Renal cortical epithelial cell (primary cell): ENCODE results near the gene C1S. TPM values are rescaled to one million over a fixed set of nuclear protein-coding genes. Genes with fewer than 3 reads are reported as not detected.

Experiments used
- DNase-seq: peaks from one replicate; pipeline ENCODE4 v3.0.0-alpha.2; 2011; ENCODE audit warnings: low read depth
- total RNA-seq: library from RNA; depleted of rRNA; stranded (reverse); fragments of >200 nt; gene quantifications from 2 replicates; pipeline ENCODE4 v1.2.3, GENCODE V29; 2014

C1S gene
- total RNA-seq, 1 donor from 2014 or later, result 72.6 TPM

DNA sequence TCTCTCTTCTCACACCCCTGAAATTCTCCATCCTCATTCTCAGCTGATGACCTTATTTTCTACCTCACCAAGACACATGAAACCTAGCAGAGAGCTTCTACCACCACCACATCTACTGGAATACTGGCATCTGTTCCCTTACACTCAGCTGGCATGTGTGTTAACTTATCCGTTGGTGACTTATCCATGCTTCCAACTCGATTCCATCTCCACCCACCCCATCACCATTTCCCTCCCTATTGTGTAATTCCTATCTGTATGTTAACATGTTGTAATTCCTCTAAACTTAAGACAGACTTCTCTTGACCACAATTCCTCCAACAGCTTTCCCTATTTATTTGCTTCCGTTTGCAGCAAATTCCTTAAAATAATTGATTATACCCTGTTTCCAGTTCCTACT, 15.4 kb downstream of the C1S start:
- DNase-seq, result no peak

DNA sequence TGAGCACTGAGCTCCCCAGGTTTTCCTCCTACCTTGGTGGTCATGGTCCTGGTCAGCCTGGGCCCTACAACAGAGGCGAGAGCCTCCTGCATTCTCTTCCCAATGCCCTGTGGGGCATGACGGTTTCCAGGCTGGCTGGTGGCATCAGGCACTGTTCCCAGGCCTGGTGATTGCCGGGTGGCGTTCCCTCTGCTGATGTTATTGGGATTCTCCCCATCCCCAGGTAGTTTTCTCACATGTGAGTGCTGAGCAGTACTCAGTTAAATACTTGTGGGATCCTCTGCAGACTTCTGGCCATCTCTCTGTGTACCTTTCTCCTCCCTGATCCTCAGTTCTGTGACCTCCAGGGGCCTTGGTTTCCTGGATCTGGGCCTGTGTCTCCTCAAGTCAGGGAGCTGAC, 16.0 kb downstream of the C1S start:
- no peak for DNase-seq

- no peak for DNase-seq
Observed at GRCh38 chr12:7078163-7078562, 17.6 kb downstream of the C1S start.

GRCh38 chr12:7079826-7080125, 19.3 kb downstream of the C1S start:
- DNase-seq, result peak; percentile 85

- DNase-seq, result no peak
Observed at GRCh38 chr12:7081037-7081436, 20.5 kb downstream of the C1S start.

- DNase-seq, result no peak
Observed at GRCh38 chr12:7083125-7083524, 22.6 kb downstream of the C1S start.

DNA sequence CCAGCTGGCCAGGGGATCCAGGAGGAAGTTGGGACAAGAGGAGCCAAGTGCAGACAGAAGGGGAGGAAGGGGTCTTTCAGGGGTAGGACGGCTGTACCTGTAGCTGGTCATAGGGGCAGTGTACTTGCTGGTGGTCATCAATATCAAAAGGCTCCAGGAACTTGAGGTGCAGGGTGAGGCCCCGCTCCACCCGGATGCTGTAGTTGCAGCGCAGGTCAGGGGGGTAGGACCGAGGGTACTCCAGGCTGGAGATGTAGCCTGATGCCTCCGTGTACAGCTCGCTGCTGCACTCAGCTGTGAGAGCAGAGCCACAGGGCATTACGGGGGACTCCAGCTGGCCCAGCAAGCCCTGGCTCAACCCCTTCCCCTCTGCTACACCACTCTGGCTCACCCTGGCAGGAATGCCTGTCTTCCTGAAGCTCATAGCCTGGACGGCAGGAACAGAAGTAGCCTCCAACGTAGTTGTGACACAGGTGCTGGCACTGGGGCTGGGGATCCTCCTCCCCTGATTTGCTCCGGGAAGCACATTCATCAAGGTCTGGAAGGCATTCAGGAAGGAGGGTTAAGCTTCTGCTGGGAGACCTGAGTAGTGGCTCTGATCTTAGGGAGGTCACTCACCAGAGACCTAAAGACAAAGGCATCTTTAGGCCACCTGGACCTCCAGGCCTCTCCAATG, 28.8 kb downstream of the C1S start:
- DNase-seq, result no peak

DNA sequence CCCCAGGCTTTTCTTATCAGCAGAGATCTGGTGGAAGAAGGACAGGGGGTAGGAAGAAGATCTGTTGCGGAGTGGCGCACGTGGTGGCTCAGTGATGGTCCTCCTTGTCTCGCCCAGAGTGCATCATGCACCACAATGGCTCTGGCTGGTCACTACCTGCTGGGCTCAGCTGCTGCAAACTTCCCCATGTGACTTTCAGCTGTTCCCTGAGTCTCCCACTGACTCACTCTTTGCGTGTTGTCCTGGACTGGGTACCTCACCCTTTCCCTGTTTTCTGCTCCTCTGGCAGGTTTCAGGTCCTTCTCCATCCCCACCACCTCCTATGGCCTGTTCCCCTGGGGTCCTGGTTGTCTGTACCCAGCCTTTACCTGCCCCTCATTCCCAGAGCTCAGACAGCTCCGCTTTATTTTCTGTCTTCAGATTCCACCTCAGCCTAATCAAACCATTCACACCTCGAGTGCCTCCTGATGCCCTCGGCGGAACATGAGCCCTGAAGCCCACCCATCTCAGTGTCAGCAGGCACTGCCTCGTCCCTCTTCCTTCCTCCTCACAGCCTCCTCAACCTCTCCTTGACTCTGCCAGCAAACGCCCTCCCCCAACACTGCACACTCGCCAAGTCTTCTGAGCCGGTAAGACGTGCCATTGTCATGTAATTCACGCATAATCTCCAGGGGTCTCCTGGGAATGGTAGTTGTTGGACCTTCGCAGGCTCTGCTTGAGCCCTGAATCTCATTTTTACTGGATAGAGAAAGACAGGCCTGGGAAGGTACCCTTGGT, 29.9 kb downstream of the C1S start:
- no peak for DNase-seq

DNA sequence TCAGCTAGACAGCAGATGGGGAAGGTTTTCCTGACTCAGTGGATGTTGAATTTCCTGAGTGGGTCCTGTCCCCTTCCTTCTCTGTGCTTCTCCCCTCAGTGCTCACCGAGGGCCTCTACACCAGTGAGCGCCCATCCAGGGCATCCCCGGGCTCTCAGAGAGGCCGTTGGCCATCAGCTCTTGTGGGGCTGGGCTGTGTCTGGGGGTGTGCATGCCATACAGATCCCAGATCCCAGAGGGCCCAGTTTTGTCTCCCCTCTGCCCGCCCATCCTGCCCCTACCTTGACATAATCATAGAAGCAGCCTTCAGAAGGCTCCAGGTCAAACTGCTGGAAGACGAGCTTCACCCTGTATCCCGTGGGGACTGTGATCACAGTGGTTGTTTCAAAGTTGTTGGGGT, 30.7 kb downstream of the C1S start:
- DNase-seq, result no peak

- DNase-seq, result no peak
Observed at GRCh38 chr12:7091660-7092228, 31.2 kb downstream of the C1S start.

GRCh38 chr12:7092229-7092985, 31.9 kb downstream of the C1S start, which contains the start of gene C1R:
C1R (minus strand) TSS chr12:7092445; CDS start chr12:7092388, 57 bp downstream.
- peak; percentile 78 for DNase-seq

- no peak for DNase-seq
Observed at GRCh38 chr12:7092986-7093460, 32.5 kb downstream of the C1S start.

GRCh38 chr12:7093486-7093885, 33.0 kb downstream of the C1S start:
- DNase-seq, result no peak

DNA sequence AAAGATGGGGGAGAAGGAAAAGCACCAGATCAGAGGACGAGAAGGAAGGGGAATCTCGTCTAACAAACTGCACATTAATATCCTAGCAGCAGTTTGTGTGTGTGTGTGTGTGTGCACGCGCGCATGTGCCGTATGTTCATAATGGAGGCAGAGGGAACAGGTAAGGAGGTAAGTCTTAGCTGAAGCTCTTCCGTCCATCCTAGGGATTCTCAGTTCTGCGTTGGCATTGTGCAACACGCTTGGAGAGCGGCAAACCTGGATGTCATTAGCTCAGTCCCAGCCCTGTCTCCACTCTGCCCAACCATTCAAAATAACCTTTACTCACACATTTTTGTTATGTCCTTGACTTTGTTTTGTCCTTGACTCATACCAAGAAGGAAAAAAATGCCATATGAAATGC, 33.4 kb downstream of the C1S start:
- no peak for DNase-seq

DNA sequence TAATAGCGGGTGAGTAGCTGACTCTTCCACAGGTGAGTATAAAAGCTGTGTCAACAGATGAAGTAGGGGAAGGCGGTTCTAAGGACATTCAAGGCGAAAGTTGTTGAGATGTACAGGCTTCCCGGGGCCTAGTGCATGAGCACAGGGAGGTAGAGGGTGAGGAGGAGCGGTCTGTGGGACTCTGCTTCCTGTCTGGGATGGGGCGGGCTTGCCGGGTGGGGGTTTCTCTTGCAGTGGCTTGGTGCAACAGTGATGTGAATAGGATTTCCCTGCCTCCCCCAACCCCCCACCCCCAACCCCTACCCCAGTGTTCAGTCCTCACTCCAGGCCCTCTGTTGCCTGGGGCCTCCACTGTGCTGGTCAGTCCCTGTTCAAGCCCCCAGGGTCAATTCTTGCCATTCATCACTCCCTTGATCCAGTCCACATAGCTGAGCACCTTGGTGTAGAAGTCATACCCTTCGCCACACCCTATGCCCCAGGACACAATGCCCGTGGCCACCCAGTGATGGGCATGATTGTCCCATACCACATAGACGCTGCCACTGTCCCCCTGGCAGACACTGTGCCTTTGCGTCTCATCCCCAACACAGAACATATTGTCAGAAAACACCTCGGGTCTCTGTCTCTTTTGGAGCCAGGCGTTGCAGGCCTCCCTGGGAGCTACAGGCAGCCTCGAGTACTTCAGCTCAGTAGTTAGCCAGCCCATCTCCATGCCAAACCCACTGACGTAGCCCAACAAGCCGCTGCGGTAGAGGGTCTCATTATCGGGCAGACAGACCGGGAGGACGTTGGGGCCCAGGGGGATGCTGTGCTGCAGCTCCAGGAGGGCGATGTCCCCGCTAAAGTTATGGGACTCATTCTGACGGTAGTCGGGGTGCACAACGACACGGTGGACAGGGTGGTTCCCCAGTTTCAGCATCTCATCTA, 35.8 kb downstream of the C1S start:
- no peak for DNase-seq

GRCh38 chr12:7096979-7097378, 36.5 kb downstream of the C1S start:
- no peak for DNase-seq

- DNase-seq, result no peak
Observed at GRCh38 chr12:7099290-7099996, 38.9 kb downstream of the C1S start.

- DNase-seq, result no peak
Observed at GRCh38 chr12:7100239-7100638, 39.7 kb downstream of the C1S start.

GRCh38 chr12:7101047-7101693, 40.7 kb downstream of the C1S start:
- DNase-seq, result no peak

DNA sequence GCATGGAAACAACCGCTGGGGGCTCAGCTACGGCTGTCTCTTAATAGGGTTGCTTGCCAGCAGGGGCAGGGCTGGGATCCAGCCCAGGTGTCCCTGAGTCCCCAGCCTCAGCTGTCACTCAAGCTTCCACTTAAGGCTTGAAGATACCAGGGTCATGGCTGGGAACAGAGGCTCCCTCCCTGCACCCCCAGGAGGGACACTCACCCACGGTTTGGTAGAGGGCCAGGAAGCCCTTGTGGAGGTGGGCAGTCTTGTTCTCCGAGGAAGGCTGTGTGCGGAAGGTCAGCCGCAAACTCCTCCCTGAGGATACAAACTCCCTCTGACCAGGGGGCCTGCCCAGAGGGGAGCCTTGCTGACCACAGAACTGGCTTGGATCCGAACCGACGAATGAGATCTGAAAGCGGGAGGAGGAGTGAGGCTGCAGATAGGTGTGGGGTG, 41.2 kb downstream of the C1S start:
- DNase-seq, result no peak
